GM23248 (cell line): ENCODE data around the gene CPA1. TPM values are rescaled to one million over a fixed set of nuclear protein-coding genes. Genes with fewer than 3 reads are reported as not detected.

Experiments
- DNase-seq: peaks from one replicate; pipeline ENCODE4 v3.0.0-alpha.2; 2015
- H2AFZ ChIP-seq: fragments of 200-600 bp; sonication (generic); 2 replicates; pipeline ENCODE4 v1.6.1; 2016; ENCODE audit warnings: antibody characterized with exemption
- H3F3A ChIP-seq: fragments of 200-600 bp; sonication (generic); 2 replicates; pipeline ENCODE4 v1.6.1; 2016; ENCODE audit warnings: mild to moderate bottlenecking, antibody characterized with exemption, mixed run types; ENCODE audit not compliant: insufficient read depth
- H3K27ac ChIP-seq: fragments of 200-600 bp; sonication (generic); 2 replicates; pipeline ENCODE4 v1.5.1; 2016; ENCODE audit warnings: mild to moderate bottlenecking
- H3K27me3 ChIP-seq: fragments of 200-600 bp; sonication (generic); replicated peaks from 2 replicates; pipeline ENCODE4 v1.6.1; 2016; ENCODE audit warnings: mild to moderate bottlenecking; ENCODE audit not compliant: insufficient read depth
- H3K36me3 ChIP-seq: fragments of 200-600 bp; sonication (generic); 2 replicates; pipeline ENCODE4 v1.6.1; 2016; ENCODE audit warnings: low read depth, mild to moderate bottlenecking
- H3K4me1 ChIP-seq: fragments of 200-600 bp; sonication (generic); 2 replicates; pipeline ENCODE4 v1.6.1; 2016; ENCODE audit warnings: mild to moderate bottlenecking; ENCODE audit not compliant: insufficient read depth
- H3K4me2 ChIP-seq: fragments of 200-600 bp; sonication (generic); one replicate; pipeline ENCODE4 v1.6.1; 2016; ENCODE audit warnings: mild to moderate bottlenecking; ENCODE audit not compliant: unreplicated experiment
- H3K4me3 ChIP-seq: fragments of 200-600 bp; sonication (generic); 2 replicates; pipeline ENCODE4 v1.5.1; 2016; ENCODE audit warnings: mild to moderate bottlenecking
- H3K79me2 ChIP-seq: fragments of 200-600 bp; sonication (generic); 2 replicates; pipeline ENCODE4 v1.6.1; 2016; ENCODE audit warnings: mild to moderate bottlenecking; ENCODE audit not compliant: insufficient read depth
- H3K9ac ChIP-seq: fragments of 200-600 bp; sonication (generic); 2 replicates; pipeline ENCODE4 v1.6.1; 2016; ENCODE audit warnings: mild to moderate bottlenecking
- H3K9me2 ChIP-seq: fragments of 200-600 bp; sonication (generic); 2 replicates; pipeline ENCODE4 v1.6.1; 2016; ENCODE audit warnings: mixed run types, mild to moderate bottlenecking, moderate library complexity; ENCODE audit not compliant: insufficient read depth
- H3K9me3 ChIP-seq: fragments of 200-600 bp; sonication (generic); one replicate; pipeline ENCODE4 v1.6.1; 2017; ENCODE audit warnings: low read depth
- H4K20me1 ChIP-seq: fragments of 200-600 bp; sonication (generic); 2 replicates; pipeline ENCODE4 v1.6.0; 2016; ENCODE audit not compliant: insufficient read depth
- EZH2 ChIP-seq: fragments of 200-600 bp; sonication (generic); IDR thresholded peaks from 2 replicates; pipeline ENCODE4 v1.6.1; 2018; ENCODE audit warnings: antibody characterized with exemption, mild to moderate bottlenecking; ENCODE audit not compliant: insufficient read depth, poor library complexity, severe bottlenecking
- EZH2phosphoT487 ChIP-seq: fragments of 200-600 bp; sonication (generic); IDR thresholded peaks from 2 replicates; pipeline ENCODE4 v1.6.1; 2018; ENCODE audit warnings: antibody characterized with exemption, moderate library complexity, mild to moderate bottlenecking, low read depth; ENCODE audit not compliant: insufficient read depth
- WGBS, 2 experiments: methylation state at CpG; one replicate each; pipeline ENCODE4 v1.1.6; 2015 to 2017; ENCODE audit warnings: low lambda C conversion rate in 2 of 2, low coverage in 1 of 2; ENCODE audit errors: missing lambda C conversion rate in 2 of 2; 5-methylcytosine and 5-hydroxymethylcytosine counted together
- in situ Hi-C: fragments of 300-500 bp; cut with MboI; formaldehyde crosslinking; loops from 2 replicates; pipeline ENCODE4 v1.15.0; 2020
- polyA plus RNA-seq: library from polyadenylated mRNA; unstranded; fragments of >200 nt; fragmentation: Nextera tagmentation; extraction: Ambion mirVana; gene quantifications from 2 replicates; pipeline ENCODE4 v1.2.1, GENCODE V29; 2016
- total RNA-seq: library from RNA; depleted of rRNA; stranded (reverse); fragments of >200 nt; shearing (Covaris generic); gene quantifications from 2 replicates; pipeline ENCODE4 v1.2.3, GENCODE V29; 2014

The CPA1 gene
- total and polyA plus RNA-seq, 2 experiments from 2014 or later, result not detected

DNA sequence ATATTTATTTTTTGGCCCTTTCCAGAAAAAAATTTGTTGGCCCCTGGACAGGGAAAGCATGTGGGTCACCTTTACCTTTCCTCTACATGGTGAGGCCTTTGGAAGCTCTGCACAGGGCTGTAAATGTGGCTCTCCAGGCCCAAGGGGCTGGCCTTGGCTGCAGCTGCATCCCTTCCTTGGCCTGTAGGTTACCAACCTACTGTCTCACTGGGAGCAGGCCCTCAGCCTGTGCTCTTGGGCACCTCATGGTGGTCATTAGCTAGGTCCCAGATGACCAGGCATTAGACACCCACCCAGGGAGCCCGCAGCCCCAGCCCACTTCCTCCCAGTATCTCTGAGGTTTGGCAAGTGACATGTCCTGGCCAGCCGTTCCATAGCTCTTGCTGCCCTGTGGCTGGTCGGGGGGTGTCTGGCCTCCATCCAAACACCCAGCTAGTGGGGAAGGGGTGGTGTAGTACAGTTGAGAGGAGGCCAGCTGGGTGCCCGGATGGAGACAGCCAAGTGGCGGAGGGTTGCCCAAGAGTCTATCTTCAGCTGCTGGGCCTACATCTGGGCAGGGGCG lies 42.8 kb upstream of the CPA1 start:
- no peak overlapping the region for H3K9ac ChIP-seq
- H3K27ac ChIP-seq, result no peak overlapping the region
- H4K20me1 ChIP-seq, result no peaks in the 10 kb centered on the region
- H3K79me2 ChIP-seq, result no peaks in the 10 kb centered on the region
- no peak overlapping the region for H3K4me2 ChIP-seq
- TF ChIP-seq EZH2, result no peak
- TF ChIP-seq EZH2phosphoT487, result no peak
- no peaks in the 10 kb centered on the region for H3K36me3 ChIP-seq
- H3K4me3 ChIP-seq, result no peak overlapping the region
- no peaks in the 10 kb centered on the region for H3K27me3 ChIP-seq
- no peaks in the 10 kb centered on the region for H3F3A ChIP-seq
- no peaks in the 10 kb centered on the region; the same call in 1 of the 2 replicates for H3K4me1 ChIP-seq
- no peaks in the 10 kb centered on the region for H3K9me2 ChIP-seq
- no peaks in the 10 kb centered on the region for H3K9me3 ChIP-seq
- no peak overlapping the region for H2AFZ ChIP-seq
- in situ Hi-C loops, result no loop called here
- WGBS, 2 experiments, result 81 to 83% methylated on average over 5 to 6 of the region's 6 CpGs
- DNase-seq, result no peak

DNA sequence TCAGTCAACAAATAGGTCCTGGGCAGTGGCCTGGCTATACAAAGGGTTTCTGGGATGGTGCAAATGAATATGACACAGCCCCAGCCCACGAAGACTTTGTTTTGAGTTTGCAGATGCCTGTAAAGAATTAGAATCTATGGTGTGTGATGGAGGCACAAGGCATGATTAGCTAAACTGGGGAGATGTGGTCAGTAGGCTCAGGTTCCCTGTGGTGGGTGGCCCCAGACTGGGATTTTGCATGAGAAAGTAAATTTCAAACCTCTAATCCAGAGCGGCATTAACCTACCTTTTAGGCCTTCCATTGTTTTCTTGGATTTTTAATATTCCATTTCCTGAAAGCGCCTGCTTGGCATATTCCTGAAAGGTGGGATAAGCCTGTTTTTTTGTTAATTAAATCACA lies 42.1 kb upstream of the CPA1 start:
- Histone ChIP-seq H3K4me1 (no peaks in the 10 kb centered on the region; the same call in 1 of the 2 replicates), H3K27me3 (no peaks in the 10 kb centered on the region), H3K9ac (no peak overlapping the region), H3K36me3 (no peaks in the 10 kb centered on the region), H3F3A (no peaks in the 10 kb centered on the region), H3K9me2 (no peaks in the 10 kb centered on the region), H3K4me3 (no peak overlapping the region), H3K9me3 (no peaks in the 10 kb centered on the region), H3K27ac (no peak overlapping the region), H3K79me2 (no peaks in the 10 kb centered on the region), H4K20me1 (no peaks in the 10 kb centered on the region), H2AFZ (no peak overlapping the region), H3K4me2 (no peak overlapping the region)
- in situ Hi-C loops, result no loop called here
- no peak for TF ChIP-seq EZH2
- TF ChIP-seq EZH2phosphoT487, result no peak
- DNase-seq, result no peak
- WGBS, 2 experiments, result 87% methylated on average over 3 of the region's 3 CpGs

DNA sequence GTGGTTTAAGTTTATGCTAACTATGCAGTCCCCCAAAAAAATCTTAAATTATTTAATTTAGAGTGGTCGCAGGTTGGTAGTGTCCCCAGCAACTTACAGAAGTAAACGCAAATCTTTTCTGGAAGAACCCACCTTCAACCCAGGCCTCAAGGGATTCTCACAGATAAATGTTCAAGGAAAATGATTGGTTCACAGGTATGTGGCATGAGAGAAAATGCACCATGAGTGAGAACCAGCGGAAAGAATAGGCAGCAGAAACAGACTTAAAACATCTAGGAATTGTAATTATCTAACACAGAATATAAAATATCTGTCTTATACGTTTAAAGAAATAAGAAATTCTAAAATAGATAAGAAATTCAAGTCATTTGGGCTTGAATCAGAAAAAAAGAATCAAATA lies 38.4 kb upstream of the CPA1 start:
- H4K20me1 ChIP-seq, result no peaks in the 10 kb centered on the region
- in situ Hi-C loops, result no loop called here
- no peak overlapping the region for H3K27ac ChIP-seq
- DNase-seq, result no peak
- H3K4me1 ChIP-seq, result no peaks in the 10 kb centered on the region; the same call in 1 of the 2 replicates
- H3K9me3 ChIP-seq, result no peaks in the 10 kb centered on the region
- H3F3A ChIP-seq, result no peaks in the 10 kb centered on the region
- no peaks in the 10 kb centered on the region for H3K79me2 ChIP-seq
- TF ChIP-seq EZH2phosphoT487 (no peak), EZH2 (no peak)
- no peaks in the 10 kb centered on the region for H3K36me3 ChIP-seq
- WGBS, 2 experiments, result 72 to 74% methylated on average over 4 of the region's 4 CpGs
- H3K4me2 ChIP-seq, result no peak overlapping the region
- no peak overlapping the region for H3K4me3 ChIP-seq
- H3K27me3 ChIP-seq, result no peaks in the 10 kb centered on the region
- H2AFZ ChIP-seq, result no peak overlapping the region
- no peak overlapping the region for H3K9ac ChIP-seq
- H3K9me2 ChIP-seq, result no peaks in the 10 kb centered on the region

DNA sequence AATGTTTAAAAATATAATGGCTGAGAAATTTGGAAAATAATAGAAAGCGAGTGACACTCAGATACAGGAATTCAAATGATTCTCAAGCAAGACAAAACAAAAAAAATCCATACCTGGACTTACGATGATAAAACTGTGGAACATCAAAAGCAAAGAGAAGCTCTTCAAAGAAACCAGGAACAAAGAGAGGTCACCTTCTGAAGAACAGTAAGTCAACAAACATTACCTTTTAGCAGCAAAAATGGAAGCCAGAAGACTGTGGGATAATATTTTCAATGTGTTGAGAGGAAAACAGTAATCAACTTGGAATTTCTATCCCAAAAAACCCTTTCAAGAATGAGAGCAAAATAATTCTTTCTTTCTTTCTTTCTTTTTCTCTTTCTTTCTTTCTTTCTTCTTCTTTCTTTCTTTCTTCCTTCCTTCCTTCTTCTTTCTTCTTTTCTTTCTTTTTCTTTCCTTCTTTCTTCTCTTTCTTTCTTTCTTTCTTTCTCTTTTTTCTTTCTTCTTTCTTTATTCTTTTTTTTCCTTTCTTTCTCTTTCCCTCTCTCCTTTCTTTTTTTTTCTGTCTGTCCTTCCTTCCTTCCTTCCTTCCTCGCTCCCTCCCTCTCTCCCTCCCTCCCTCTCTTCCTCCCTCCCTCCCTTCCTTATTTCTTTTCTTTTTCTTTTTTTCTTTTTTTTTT lies 37.5 kb upstream of the CPA1 start:
- Histone ChIP-seq H3F3A (no peaks in the 10 kb centered on the region), H3K4me2 (no peak overlapping the region), H3K9me3 (no peaks in the 10 kb centered on the region), H4K20me1 (no peaks in the 10 kb centered on the region), H3K79me2 (no peaks in the 10 kb centered on the region), H3K9ac (no peak overlapping the region), H3K9me2 (no peaks in the 10 kb centered on the region), H3K4me1 (no peaks in the 10 kb centered on the region; the same call in 1 of the 2 replicates), H3K36me3 (no peaks in the 10 kb centered on the region), H3K27me3 (no peaks in the 10 kb centered on the region), H2AFZ (no peak overlapping the region), H3K4me3 (no peak overlapping the region), H3K27ac (no peak overlapping the region)
- no peak for DNase-seq
- in situ Hi-C loops, result no loop called here
- 66 to 80% methylated on average over 3 of the region's 3 CpGs for whole genome bisulfite sequencing, 2 experiments
- TF ChIP-seq EZH2 (no peak), EZH2phosphoT487 (no peak)
